RWPE2 (cell line): Measurements from ENCODE around the gene CHST15.
A peak's percentile ranks its signal among the peaks of the same experiment; 100 is the strongest.

Source experiments
- ATAC-seq: fragments of 200-7000 bp; cut with Tn5 transposase; 3 replicates; pipeline ENCODE4 v1.9.1; 2021; ENCODE audit warnings: low read depth
- DNase-seq: peaks from one replicate; pipeline ENCODE4 v3.0.0-alpha.2; 2020; ENCODE audit warnings: low spot score
- H3K27ac ChIP-seq: fragments of 450-650 bp; 2 replicates; pipeline ENCODE4 v1.5.1; 2017; ENCODE audit warnings: mild to moderate bottlenecking; ENCODE audit not compliant: poor library complexity, severe bottlenecking
- H3K27me3 ChIP-seq: fragments of 250-450 bp; sonication (Bioruptor Pico); 2 replicates; pipeline ENCODE4 v1.5.1; 2021; ENCODE audit warnings: mild to moderate bottlenecking, moderate library complexity; ENCODE audit not compliant: insufficient read depth, poor library complexity, severe bottlenecking
- H3K36me3 ChIP-seq: fragments of 250-450 bp; sonication (Bioruptor Pico); 2 replicates; pipeline ENCODE4 v1.5.1; 2020; ENCODE audit warnings: low read depth, mild to moderate bottlenecking, moderate library complexity
- H3K4me1 ChIP-seq: fragments of 250-450 bp; sonication (Bioruptor Pico); 2 replicates; pipeline ENCODE4 v1.5.1; 2021; ENCODE audit warnings: mild to moderate bottlenecking, moderate library complexity; ENCODE audit not compliant: insufficient read depth, poor library complexity, severe bottlenecking
- H3K4me3 ChIP-seq: fragments of 250-450 bp; sonication (Bioruptor Pico); 2 replicates; pipeline ENCODE4 v1.5.1; 2021; ENCODE audit warnings: mild to moderate bottlenecking, moderate library complexity; ENCODE audit not compliant: severe bottlenecking
- H3K9me3 ChIP-seq: fragments of 250-450 bp; sonication (Bioruptor Pico); 2 replicates; pipeline ENCODE4 v1.5.1; 2021; ENCODE audit warnings: mild to moderate bottlenecking, moderate library complexity; ENCODE audit not compliant: severe bottlenecking
- CTCF ChIP-seq: fragments of 450-650 bp; IDR thresholded peaks from one replicate; pipeline ENCODE4 v1.5.1; 2017; ENCODE audit warnings: mild to moderate bottlenecking, moderate library complexity; ENCODE audit not compliant: poor library complexity, severe bottlenecking

Gene CHST15

GRCh38 chr10:124090601-124091209 lies 2.7 kb downstream of the CHST15 start:
- no peaks in the 10 kb centered on the region for H3K36me3 ChIP-seq
- no peak for ATAC-seq
- no peak overlapping the region for H3K4me3 ChIP-seq
- H3K4me1 ChIP-seq, result peaks cover 19% of the 10 kb centered on the region
- DNase-seq, result no peak
- TF ChIP-seq CTCF, result peak; percentile 19
- H3K27me3 ChIP-seq, result no peaks in the 10 kb centered on the region
- no peaks in the 10 kb centered on the region for H3K9me3 ChIP-seq
- H3K27ac ChIP-seq, result no peak overlapping the region

- peaks cover 19% of the 10 kb centered on the region for H3K4me1 ChIP-seq
These were observed 3.5 kb downstream of the CHST15 start for GRCh38 chr10:124089859-124090258.

GRCh38 chr10:124088915-124089314 lies 4.5 kb downstream of the CHST15 start:
- H3K27ac ChIP-seq, result no peak overlapping the region
- no peaks in the 10 kb centered on the region for H3K9me3 ChIP-seq
- H3K4me1 ChIP-seq, result peaks cover 19% of the 10 kb centered on the region
- no peak for DNase-seq
- no peak overlapping the region for H3K4me3 ChIP-seq
- H3K27me3 ChIP-seq, result no peaks in the 10 kb centered on the region
- H3K36me3 ChIP-seq, result no peaks in the 10 kb centered on the region
- ATAC-seq, result no peak
- TF ChIP-seq CTCF, result no peak

More at GRCh38 chr10:124089859-124090258, 3.5 kb downstream of the CHST15 start:
- no peak for TF ChIP-seq CTCF
- no peaks in the 10 kb centered on the region for H3K9me3 ChIP-seq
- H3K27ac ChIP-seq, result no peak overlapping the region
- ATAC-seq (no peak), DNase-seq (no peak)
- H3K4me3 ChIP-seq, result no peak overlapping the region
- H3K36me3 ChIP-seq, result no peaks in the 10 kb centered on the region
- no peaks in the 10 kb centered on the region for H3K27me3 ChIP-seq

GRCh38 chr10:124087672-124088634 lies 5.4 kb downstream of the CHST15 start:
- no peak overlapping the region for H3K27ac ChIP-seq
- TF ChIP-seq CTCF, result no peak
- H3K9me3 ChIP-seq, result no peaks in the 10 kb centered on the region
- peak; percentile 8; the same call in 2 of the 3 replicates for ATAC-seq
- H3K4me1 ChIP-seq, result peaks cover 19% of the 10 kb centered on the region
- H3K27me3 ChIP-seq, result no peaks in the 10 kb centered on the region
- DNase-seq, result no peak
- H3K4me3 ChIP-seq, result no peak overlapping the region
- H3K36me3 ChIP-seq, result no peaks in the 10 kb centered on the region
